Retinal pigment epithelial cell (primary cell): Measurements from ENCODE around the gene DHCR24.
"Not testable (repeated sequence)": the region's sequence is repeated elsewhere in the genome, so short reads cannot be mapped to it uniquely, and the experiment has no call there.

ENCODE experiments used
- DNase-seq: peaks from one replicate; pipeline ENCODE4 v3.0.0-alpha.2; 2010; ENCODE audit warnings: low read depth
- H3K4me3 ChIP-seq: 2 replicates; pipeline ENCODE4 v1.5.1; 2011; ENCODE audit warnings: mild to moderate bottlenecking, low read length, control low read depth, moderate library complexity
- CTCF ChIP-seq: conservative IDR thresholded peaks from 2 replicates; pipeline ENCODE4 v1.5.1; 2011; ENCODE audit warnings: low read depth, low read length, control low read depth, inconsistent platforms

The DHCR24 gene

DNA sequence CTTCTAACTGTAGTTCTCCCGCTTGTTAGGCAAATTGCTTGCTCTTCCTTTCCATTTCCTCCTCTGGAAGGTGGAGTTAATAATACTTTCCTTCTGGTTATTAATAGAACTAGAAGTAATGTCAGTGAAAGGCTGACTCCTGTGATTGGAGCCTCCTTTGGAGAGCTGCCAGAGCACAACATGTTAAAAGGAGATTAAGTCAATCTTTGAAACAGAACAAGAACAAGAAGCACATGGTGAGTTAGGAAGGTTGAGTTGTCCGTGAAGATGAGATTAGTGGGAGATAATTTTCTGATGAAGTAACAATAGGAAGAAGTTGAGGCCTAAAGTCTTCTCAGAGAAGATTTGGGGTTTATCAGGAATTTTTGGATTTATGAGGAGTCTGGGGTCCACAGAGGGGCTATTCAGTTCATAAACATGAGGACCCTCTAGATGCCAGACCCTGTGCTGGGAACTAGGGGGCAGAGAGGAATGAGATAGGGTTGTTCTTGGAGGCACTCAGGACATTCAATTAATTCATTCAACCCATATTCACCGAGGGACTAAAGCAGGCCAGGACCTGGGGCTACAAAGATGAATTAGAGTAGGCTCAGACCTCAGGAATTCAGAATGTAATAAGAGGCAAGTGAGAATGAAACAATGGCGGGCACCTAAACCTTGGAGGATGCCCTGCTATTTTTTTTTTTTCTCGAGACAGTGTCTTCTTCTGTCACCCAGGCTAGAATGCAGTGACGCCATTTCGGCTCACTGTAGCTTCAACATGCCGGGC is 40.7 kb upstream of the DHCR24 start:
- H3K4me3 ChIP-seq, result no peak overlapping the region
- DNase-seq, result no peak
- no peak for TF ChIP-seq CTCF

DNA sequence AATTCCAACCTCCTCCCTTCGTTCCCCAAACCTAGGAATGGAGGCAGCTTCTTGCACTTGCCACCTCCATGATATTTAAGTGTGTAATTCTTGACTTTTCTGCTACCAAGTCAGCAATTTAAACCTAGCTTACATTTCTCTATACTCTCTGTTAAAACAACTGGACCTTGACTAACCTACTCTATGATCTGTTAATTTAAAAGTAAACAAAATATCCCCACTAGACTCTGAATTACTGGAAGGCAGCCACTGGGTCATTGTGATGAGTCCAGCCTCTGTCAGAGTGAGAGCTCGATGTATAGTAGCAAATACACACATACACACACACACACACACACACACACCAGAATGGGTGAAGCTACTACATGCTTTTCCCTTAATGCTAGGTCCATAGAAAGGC is 40.0 kb upstream of the DHCR24 start:
- no peak for DNase-seq
- no peak for TF ChIP-seq CTCF
- no peak overlapping the region for H3K4me3 ChIP-seq

GRCh38 chr1:54922921-54923421 is 36.0 kb upstream of the DHCR24 start:
- DNase-seq, result no peak
- H3K4me3 ChIP-seq, result no peak overlapping the region
- TF ChIP-seq CTCF, result no peak

GRCh38 chr1:54922040-54922761 is 35.2 kb upstream of the DHCR24 start:
- no peak for DNase-seq
- H3K4me3 ChIP-seq, result no peak overlapping the region
- TF ChIP-seq CTCF, result no peak

DNA sequence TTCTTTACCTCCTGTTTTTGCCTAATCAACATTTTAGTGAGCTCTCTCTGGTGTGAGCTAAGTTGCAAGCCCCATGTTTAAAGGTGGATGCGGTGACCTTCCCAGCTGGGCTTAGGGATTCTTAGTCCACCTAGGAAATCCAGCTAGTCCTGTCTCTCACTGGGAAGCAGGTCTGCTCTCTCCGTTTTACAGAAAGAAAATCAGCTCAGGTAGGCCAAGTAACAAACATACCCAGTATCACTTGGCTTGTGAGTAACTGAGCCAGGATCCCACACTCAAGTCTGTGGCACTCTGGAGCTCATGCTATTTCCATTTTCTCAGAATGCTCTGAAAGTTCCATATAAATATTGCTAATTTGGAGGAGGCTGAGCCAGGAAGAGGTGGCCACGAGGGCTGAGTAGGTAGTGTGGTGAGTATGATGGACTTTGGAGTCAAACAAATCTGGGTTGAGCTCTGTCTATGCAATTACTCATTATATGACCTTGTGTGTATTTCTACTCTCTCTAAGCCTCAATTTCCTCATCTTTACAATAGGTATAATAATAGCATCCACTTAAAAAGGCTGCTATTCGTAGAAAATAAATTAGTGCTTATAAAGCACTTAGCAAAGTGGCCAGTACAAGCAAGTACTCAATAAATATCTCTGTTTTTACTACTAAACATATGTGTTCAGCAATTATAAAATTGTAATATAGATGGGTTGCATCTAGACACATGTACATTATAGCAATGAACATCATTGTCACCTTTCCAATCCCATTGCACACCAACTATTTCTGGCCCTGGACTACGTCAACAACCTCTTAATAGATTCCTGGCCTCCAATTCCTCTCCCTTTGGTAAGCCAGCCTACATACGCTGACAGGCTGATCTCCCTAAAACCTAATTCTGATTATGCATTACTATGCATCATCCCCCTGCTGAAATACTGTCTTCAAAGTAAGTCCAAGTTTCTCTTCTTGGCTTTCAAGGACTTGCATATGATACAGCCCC is 32.7 kb upstream of the DHCR24 start:
- TF ChIP-seq CTCF, result no peak
- no peak overlapping the region for H3K4me3 ChIP-seq
- DNase-seq, result no peak

DNA sequence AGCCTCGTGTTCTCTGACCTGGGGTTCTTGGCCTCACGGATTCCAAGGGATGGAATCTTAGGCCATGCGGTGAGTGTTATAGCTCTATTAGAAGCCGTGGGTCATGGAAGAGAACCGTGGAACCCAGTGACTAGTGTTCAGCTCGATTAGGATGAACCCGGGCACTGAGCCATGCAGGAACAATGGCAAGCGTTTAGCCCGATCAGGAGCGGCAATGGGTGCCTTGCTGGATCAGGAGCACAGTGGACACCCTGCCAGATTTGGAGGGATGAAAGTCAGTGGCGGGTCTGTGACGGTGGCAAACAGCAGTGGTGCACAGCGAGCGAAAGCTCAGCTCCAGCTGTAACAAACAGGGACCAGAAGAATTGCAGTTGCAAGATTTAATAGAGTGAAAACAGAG is 24.1 kb upstream of the DHCR24 start:
- DNase-seq, H3K4me3 ChIP-seq: not testable (repeated sequence)

GRCh38 chr1:54906586-54906985 is 19.6 kb upstream of the DHCR24 start:
- no peak for DNase-seq
- TF ChIP-seq CTCF, result no peak

More at GRCh38 chr1:54906586-54906985, 19.6 kb upstream of the DHCR24 start:
- no peak overlapping the region for H3K4me3 ChIP-seq
